Measurements from ENCODE around the gene FOXF1.

DNA sequence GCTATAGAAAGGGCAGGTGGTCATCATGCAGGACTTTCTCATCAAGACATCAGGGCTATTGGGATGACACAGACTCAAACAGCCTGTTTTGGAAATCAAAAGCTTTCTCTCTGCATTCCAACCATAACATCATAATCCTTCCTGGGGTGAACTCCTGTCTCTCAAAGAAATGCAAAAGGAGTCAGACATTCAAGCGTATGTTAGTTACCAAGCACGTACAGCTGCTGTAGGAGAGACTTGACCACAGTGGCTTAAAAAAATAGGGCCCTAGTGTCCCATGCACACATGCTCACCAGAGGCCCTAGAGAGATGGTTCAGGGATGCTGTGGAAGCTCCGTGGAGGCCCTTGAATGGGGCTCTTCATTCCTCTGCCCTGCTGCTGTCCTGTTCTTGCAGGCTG, 24.6 kb upstream of the FOXF1 start:
- TF ChIP-seq, protein P1, sequence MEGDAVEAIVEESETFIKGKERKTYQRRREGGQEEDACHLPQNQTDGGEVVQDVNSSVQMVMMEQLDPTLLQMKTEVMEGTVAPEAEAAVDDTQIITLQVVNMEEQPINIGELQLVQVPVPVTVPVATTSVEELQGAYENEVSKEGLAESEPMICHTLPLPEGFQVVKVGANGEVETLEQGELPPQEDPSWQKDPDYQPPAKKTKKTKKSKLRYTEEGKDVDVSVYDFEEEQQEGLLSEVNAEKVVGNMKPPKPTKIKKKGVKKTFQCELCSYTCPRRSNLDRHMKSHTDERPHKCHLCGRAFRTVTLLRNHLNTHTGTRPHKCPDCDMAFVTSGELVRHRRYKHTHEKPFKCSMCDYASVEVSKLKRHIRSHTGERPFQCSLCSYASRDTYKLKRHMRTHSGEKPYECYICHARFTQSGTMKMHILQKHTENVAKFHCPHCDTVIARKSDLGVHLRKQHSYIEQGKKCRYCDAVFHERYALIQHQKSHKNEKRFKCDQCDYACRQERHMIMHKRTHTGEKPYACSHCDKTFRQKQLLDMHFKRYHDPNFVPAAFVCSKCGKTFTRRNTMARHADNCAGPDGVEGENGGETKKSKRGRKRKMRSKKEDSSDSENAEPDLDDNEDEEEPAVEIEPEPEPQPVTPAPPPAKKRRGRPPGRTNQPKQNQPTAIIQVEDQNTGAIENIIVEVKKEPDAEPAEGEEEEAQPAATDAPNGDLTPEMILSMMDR (IDR thresholded peaks at IDR 0.05) = no peak
- TF ChIP-seq ZNF232 (CRISPR knock-in tag; IDR thresholded peaks at IDR 0.05) = no peak
- TF ChIP-seq, protein P2, sequence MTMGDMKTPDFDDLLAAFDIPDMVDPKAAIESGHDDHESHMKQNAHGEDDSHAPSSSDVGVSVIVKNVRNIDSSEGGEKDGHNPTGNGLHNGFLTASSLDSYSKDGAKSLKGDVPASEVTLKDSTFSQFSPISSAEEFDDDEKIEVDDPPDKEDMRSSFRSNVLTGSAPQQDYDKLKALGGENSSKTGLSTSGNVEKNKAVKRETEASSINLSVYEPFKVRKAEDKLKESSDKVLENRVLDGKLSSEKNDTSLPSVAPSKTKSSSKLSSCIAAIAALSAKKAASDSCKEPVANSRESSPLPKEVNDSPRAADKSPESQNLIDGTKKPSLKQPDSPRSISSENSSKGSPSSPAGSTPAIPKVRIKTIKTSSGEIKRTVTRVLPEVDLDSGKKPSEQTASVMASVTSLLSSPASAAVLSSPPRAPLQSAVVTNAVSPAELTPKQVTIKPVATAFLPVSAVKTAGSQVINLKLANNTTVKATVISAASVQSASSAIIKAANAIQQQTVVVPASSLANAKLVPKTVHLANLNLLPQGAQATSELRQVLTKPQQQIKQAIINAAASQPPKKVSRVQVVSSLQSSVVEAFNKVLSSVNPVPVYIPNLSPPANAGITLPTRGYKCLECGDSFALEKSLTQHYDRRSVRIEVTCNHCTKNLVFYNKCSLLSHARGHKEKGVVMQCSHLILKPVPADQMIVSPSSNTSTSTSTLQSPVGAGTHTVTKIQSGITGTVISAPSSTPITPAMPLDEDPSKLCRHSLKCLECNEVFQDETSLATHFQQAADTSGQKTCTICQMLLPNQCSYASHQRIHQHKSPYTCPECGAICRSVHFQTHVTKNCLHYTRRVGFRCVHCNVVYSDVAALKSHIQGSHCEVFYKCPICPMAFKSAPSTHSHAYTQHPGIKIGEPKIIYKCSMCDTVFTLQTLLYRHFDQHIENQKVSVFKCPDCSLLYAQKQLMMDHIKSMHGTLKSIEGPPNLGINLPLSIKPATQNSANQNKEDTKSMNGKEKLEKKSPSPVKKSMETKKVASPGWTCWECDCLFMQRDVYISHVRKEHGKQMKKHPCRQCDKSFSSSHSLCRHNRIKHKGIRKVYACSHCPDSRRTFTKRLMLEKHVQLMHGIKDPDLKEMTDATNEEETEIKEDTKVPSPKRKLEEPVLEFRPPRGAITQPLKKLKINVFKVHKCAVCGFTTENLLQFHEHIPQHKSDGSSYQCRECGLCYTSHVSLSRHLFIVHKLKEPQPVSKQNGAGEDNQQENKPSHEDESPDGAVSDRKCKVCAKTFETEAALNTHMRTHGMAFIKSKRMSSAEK (CRISPR knock-in tag; IDR thresholded peaks at IDR 0.05; ENCODE audit: borderline replicate concordance) = no peak
- TF ChIP-seq, protein P3, sequence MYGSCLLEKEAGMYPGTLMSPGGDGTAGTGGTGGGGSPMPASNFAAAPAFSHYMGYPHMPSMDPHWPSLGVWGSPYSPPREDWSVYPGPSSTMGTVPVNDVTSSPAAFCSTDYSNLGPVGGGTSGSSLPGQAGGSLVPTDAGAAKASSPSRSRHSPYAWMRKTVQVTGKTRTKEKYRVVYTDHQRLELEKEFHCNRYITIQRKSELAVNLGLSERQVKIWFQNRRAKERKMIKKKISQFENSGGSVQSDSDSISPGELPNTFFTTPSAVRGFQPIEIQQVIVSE (CRISPR knock-in tag; IDR thresholded peaks at IDR 0.05; ENCODE audit: borderline replicate concordance) = no peak
- TF ChIP-seq, protein P4, sequence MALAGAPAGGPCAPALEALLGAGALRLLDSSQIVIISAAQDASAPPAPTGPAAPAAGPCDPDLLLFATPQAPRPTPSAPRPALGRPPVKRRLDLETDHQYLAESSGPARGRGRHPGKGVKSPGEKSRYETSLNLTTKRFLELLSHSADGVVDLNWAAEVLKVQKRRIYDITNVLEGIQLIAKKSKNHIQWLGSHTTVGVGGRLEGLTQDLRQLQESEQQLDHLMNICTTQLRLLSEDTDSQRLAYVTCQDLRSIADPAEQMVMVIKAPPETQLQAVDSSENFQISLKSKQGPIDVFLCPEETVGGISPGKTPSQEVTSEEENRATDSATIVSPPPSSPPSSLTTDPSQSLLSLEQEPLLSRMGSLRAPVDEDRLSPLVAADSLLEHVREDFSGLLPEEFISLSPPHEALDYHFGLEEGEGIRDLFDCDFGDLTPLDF (CRISPR knock-in tag; IDR thresholded peaks at IDR 0.05) = no peak
- no peak for TF ChIP-seq CREB1 (CRISPR knock-in tag; IDR thresholded peaks at IDR 0.05)
- no peak for TF ChIP-seq NR3C1 (CRISPR knock-in tag; conservative IDR thresholded peaks at IDR 0.05; ENCODE audit: low read depth)
- TF ChIP-seq ZNF138 (CRISPR knock-in tag; conservative IDR thresholded peaks at IDR 0.05) = no peak
- no peak for TF ChIP-seq NFYB (CRISPR knock-in tag; conservative IDR thresholded peaks at IDR 0.05; ENCODE audit: low read depth)

Measured in WTC11 (cell line).